Choroid plexus epithelial cell (primary cell): ENCODE data around the gene PLB1.

Experiments used
- DNase-seq: peaks from one replicate; pipeline ENCODE4 v3.0.0-alpha.2; 2010; ENCODE audit warnings: low read depth
- H3K4me3 ChIP-seq: 2 replicates; pipeline ENCODE4 v1.5.1; 2011; ENCODE audit warnings: low read depth, mild to moderate bottlenecking, control low read depth, low read length, moderate library complexity
- CTCF ChIP-seq: conservative IDR thresholded peaks from 2 replicates; pipeline ENCODE4 v1.5.1; 2011; ENCODE audit warnings: low read depth, mild to moderate bottlenecking, control low read depth, inconsistent platforms, low read length, moderate library complexity

Gene PLB1

DNA sequence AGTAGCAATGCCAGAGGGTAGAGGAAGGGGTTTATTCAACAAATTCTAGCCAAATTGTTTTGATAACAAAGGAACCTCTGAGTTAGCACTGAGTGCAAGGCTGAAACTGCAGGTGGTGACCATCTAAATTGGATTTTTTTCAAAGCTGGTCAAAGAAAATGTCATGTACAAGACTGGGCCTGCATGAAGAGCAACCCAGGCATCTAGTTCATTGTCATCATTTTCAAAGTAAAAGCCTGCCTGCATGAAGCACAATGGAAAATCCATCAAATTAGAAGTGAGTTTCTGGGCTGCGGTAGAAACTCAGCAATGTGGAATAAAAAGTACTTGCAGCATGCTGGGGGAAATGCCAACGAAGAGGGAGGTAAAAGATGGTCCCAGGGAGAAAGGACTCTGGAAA lies 175.0 kb downstream of the PLB1 start:
- DNase-seq = no peak
- no peak for TF ChIP-seq CTCF
- H3K4me3 ChIP-seq = no peak overlapping the region

GRCh38 chr2:28673338-28673737 lies 177.5 kb downstream of the PLB1 start:
- no peak for DNase-seq
- no peak for TF ChIP-seq CTCF
- no peak overlapping the region for H3K4me3 ChIP-seq

DNA sequence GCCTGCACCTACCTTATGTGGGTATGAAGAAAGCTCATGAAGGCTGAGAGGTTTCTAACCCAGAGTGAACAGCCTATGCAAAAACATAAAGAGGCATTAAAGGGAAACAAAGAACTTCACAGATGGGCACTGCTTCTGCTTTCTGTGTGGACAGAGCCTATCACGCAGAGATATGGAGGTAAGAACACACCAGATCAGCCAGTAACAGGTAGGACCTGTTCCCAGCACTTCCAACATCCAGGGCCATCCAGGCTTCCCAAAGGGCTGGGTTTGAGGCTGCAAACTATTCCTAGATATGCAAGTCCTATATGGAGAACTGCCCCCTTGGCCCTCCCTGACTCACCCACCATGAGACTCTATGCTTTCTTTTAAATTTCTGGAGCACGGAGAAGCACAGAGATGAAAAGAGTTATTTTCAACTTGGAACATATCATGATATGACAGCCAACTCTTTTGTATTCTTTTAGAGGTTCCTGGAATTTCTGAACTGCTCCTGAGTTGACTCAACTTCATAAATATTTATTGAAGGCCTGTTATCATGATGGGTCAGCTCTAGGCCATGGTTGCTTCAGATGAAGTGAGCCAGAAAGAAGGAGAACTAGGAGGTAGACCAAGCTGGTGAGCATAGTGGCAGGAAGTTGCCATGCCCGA lies 178.3 kb downstream of the PLB1 start:
- H3K4me3 ChIP-seq = no peak overlapping the region
- DNase-seq = peak; percentile 72
- no peak for TF ChIP-seq CTCF

- DNase-seq = no peak
- TF ChIP-seq CTCF = no peak
- no peak overlapping the region for H3K4me3 ChIP-seq
Measured at GRCh38 chr2:28674713-28675068, 178.8 kb downstream of the PLB1 start.

DNA sequence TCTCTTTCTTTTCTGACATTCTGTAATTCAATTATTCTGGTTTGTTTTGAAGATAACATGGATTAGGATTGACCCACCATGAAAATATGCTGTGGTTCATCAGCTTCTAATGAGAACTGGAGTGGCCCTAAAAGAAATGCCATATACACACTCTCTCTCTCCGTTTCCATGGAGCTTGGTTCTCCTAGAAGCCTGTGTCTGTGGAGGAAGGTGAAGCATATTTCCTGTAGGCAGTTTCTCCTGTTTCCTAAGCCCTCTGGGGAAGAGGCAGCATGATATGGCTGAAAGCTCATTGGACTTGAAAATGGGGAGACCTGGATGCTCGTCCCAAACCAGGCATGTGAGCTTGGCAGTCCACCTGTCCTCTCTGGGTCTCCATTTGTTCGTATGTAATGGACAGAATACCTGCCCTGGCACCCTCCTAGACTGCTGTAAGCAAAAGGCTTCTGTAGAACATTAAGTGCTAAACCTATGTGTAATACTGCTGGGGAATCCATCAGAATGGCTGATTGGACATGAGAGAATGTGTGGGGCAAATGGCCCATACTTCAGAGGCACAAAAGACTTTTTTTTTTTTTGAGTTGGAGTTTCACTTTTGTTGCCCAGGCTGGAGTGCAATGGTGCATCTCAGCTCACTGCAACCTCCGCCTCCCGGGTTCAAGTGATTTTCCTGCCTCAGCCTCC lies 180.4 kb downstream of the PLB1 start:
- no peak overlapping the region for H3K4me3 ChIP-seq
- no peak for DNase-seq
- no peak for TF ChIP-seq CTCF

DNA sequence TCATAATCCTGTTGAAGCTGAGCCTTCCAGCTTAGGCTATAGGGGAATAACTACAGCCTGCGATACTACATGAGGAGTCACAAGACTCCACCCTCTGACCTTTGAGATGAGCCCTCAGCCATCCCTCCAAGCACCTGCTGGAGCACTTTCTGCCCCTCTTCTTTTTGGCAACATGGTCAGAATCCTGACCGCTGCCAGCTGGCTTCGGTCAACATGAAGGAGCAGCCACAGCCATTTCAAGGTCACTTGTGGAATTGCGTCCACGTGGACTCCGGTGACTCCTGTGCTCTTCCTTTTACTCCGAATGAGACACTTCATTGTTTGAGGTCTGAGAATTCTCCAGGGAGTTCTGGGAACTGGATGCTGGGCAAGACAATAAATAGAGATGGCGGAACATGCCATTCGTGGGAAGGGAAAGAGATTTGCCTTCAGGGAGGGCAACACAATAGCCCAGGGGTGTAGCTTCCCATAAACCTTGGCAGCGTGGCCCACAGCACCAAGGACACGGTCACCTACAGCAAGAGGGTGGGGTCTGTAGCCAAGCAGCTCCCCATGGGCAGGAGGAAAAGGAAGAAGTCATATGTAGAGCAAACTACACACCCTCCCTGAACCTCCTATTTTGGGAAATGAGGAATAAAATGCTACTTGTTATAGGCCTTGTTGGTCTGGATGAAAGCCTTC lies 182.5 kb downstream of the PLB1 start:
- H3K4me3 ChIP-seq = no peak overlapping the region
- no peak for TF ChIP-seq CTCF
- no peak for DNase-seq
